ENCODE data around the gene SPAG9. TPM values are rescaled to one million over a fixed set of nuclear protein-coding genes. Genes with fewer than 3 reads are reported as not detected.
"Not testable (repeated sequence)": the region's sequence is repeated elsewhere in the genome, so short reads cannot be mapped to it uniquely, and the experiment has no call there.

SPAG9 gene
- total and polyA plus RNA-seq, 4 donors: 179 to 268 (median 220) TPM

DNA sequence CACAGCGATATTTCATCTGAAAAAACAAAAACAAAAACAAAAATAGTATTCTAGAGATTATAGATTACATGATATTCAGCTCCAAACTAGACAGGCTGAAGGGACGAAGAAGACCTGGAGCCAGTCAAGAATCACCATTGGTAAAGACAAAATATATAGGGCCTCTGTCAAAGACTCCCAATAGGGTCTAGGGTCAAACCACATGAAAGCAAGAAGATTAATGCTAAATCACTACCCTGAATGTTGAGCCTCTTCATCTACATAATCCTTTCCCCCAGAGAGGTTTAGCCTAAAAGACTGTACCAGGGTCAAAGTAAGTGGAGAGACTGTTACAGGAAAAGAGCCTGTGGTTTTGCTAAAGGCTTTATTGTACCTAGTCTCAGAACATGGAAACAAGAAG lies 21.9 kb upstream of the SPAG9 start:
- Histone ChIP-seq H3K4me3 (ENCODE audit: low read depth, low read length) (no peak overlapping the region), H3K36me3 (ENCODE audit: control insufficient read depth, insufficient read depth, low read length) (no peaks in the 10 kb centered on the region), H3K27me3 (ENCODE audit: control insufficient read depth, insufficient read depth, low read length) (no peaks in the 10 kb centered on the region), H3K4me1 (ENCODE audit: control insufficient read depth, insufficient read depth, low read length) (no peaks in the 10 kb centered on the region), H3K27ac (ENCODE audit: low read depth, low read length) (no peak overlapping the region), H3K9me3 (ENCODE audit: control insufficient read depth, insufficient read depth, low read length) (no peaks in the 10 kb centered on the region)
- no CpG with 5 or more reads among the region's 2 CpGs for WGBS (ENCODE audit: insufficient coverage)
- DNase-seq (ENCODE audit: low read depth in 4 of 6, low spot score in 6 of 6): no peak

- Histone ChIP-seq H3K27ac (ENCODE audit: low read depth, low read length) (no peak overlapping the region), H3K9me3 (ENCODE audit: control insufficient read depth, insufficient read depth, low read length) (no peaks in the 10 kb centered on the region), H3K36me3 (ENCODE audit: control insufficient read depth, insufficient read depth, low read length) (no peaks in the 10 kb centered on the region), H3K4me1 (ENCODE audit: control insufficient read depth, insufficient read depth, low read length) (no peaks in the 10 kb centered on the region), H3K4me3 (ENCODE audit: low read depth, low read length) (no peak overlapping the region), H3K27me3 (ENCODE audit: control insufficient read depth, insufficient read depth, low read length) (no peaks in the 10 kb centered on the region)
- no peak for DNase-seq (ENCODE audit: low read depth in 4 of 6, low spot score in 6 of 6)
- 90% methylated on average over 3 of the region's 3 CpGs for WGBS (ENCODE audit: insufficient coverage)
These were observed 15.3 kb upstream of the SPAG9 start for GRCh38 chr17:51135956-51136355.

DNA sequence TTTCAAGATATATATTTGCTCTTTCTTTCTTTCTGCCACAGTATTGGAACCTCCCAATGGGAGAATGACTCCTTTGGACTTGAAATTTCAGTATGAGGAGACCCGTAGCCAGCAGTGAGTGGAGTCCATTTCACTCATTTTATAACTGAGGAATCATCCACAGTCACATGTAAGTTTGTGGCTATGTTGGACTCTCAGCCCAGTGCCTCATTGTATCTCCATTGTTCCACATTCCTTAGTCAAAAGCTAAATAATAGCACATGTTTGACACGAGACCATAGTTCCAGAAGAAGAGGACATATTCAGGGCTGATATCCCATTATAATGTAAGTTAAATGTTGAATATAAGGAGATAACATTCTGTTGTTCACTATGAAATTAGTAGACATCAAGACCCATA lies 12.7 kb upstream of the SPAG9 start:
- Histone ChIP-seq H3K36me3 (ENCODE audit: control insufficient read depth, insufficient read depth, low read length) (no peaks in the 10 kb centered on the region), H3K9me3 (ENCODE audit: control insufficient read depth, insufficient read depth, low read length) (no peaks in the 10 kb centered on the region), H3K4me1 (ENCODE audit: control insufficient read depth, insufficient read depth, low read length) (no peaks in the 10 kb centered on the region), H3K27ac (ENCODE audit: low read depth, low read length) (no peak overlapping the region), H3K4me3 (ENCODE audit: low read depth, low read length) (no peak overlapping the region), H3K27me3 (ENCODE audit: control insufficient read depth, insufficient read depth, low read length) (no peaks in the 10 kb centered on the region)
- DNase-seq (ENCODE audit: low read depth in 4 of 6, low spot score in 6 of 6): no peak
- WGBS (ENCODE audit: insufficient coverage): no CpG with 5 or more reads among the region's 2 CpGs

GRCh38 chr17:51132964-51133319 lies 12.3 kb upstream of the SPAG9 start:
- Histone ChIP-seq H3K27ac (ENCODE audit: low read depth, low read length) (no peak overlapping the region), H3K9me3 (ENCODE audit: control insufficient read depth, insufficient read depth, low read length) (no peaks in the 10 kb centered on the region), H3K4me3 (ENCODE audit: low read depth, low read length) (no peak overlapping the region), H3K27me3 (ENCODE audit: control insufficient read depth, insufficient read depth, low read length) (no peaks in the 10 kb centered on the region), H3K36me3 (ENCODE audit: control insufficient read depth, insufficient read depth, low read length) (no peaks in the 10 kb centered on the region), H3K4me1 (ENCODE audit: control insufficient read depth, insufficient read depth, low read length) (no peaks in the 10 kb centered on the region)
- DNase-seq (ENCODE audit: low read depth in 4 of 6, low spot score in 6 of 6): no peak

DNA sequence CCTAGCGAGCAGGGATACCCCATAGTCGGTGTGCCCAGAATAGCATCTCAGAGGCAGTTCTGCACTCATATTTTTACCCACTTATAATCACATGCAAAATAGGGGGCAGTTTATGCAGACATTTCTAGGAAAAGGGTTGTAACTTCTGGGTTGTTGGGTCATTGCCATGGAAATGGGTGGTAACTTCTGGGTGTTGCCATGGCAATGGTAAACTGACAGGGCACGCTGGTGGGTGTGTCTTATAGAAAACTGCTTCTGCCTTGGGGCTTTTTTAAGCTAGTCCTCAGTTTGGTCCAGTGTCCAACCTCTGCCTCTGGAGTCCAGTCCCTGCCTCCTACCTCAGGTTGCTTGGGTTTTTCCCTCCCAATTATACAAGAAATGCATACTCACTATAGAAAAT lies 7.4 kb upstream of the SPAG9 start:
- H3K27ac ChIP-seq (ENCODE audit: low read depth, low read length): no peak overlapping the region
- no peaks in the 10 kb centered on the region for H3K36me3 ChIP-seq (ENCODE audit: control insufficient read depth, insufficient read depth, low read length)
- no peak overlapping the region for H3K4me3 ChIP-seq (ENCODE audit: low read depth, low read length)
- 40% methylated on average over 1 of the region's 3 CpGs for WGBS (ENCODE audit: insufficient coverage)
- H3K27me3 ChIP-seq (ENCODE audit: control insufficient read depth, insufficient read depth, low read length): no peaks in the 10 kb centered on the region
- no peak for DNase-seq (ENCODE audit: low read depth in 4 of 6, low spot score in 6 of 6)
- H3K9me3 ChIP-seq (ENCODE audit: control insufficient read depth, insufficient read depth, low read length): no peaks in the 10 kb centered on the region
- no peaks in the 10 kb centered on the region for H3K4me1 ChIP-seq (ENCODE audit: control insufficient read depth, insufficient read depth, low read length)

- no peak overlapping the region for H3K4me3 ChIP-seq (ENCODE audit: low read depth, low read length)
- H3K27me3 ChIP-seq (ENCODE audit: control insufficient read depth, insufficient read depth, low read length): no peaks in the 10 kb centered on the region
- no CpG with 5 or more reads among the region's 5 CpGs for WGBS (ENCODE audit: insufficient coverage)
- H3K36me3 ChIP-seq (ENCODE audit: control insufficient read depth, insufficient read depth, low read length): no peaks in the 10 kb centered on the region
- H3K4me1 ChIP-seq (ENCODE audit: control insufficient read depth, insufficient read depth, low read length): peaks cover 5% of the 10 kb centered on the region
- H3K27ac ChIP-seq (ENCODE audit: low read depth, low read length): no peak overlapping the region
- DNase-seq (ENCODE audit: low read depth in 4 of 6, low spot score in 6 of 6): no peak
- no peaks in the 10 kb centered on the region for H3K9me3 ChIP-seq (ENCODE audit: control insufficient read depth, insufficient read depth, low read length)
These were observed 4.2 kb upstream of the SPAG9 start for GRCh38 chr17:51124640-51125503.

DNA sequence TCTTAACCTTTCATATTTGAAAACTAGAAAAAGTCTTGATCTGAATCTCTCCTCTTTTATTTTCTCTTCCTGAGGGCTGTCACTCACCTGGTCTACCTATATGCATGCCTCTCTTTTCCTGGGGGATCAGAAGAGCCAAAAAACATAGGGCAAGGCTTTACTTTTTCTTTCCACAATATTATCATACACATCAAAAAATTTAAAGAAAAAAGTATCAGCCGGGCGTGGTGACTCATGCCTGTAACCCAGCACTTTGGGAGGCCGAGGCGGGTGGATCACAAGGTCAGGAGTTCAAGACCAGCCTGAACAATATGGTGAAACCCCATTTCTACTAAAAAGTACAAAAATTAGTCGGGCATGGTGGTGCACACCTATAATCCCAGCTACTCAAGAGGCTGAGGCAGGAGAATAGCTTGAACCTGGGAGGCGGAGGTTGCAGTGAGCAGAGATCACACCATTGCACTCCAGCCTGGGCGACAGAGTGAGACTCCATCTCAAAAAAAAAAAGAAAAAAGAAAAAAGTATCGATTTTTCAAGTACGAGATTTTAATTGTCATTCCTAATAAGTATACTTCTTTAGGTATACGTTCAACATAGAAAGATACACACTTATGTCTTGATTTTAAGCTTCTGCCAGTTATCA lies 1.9 kb upstream of the SPAG9 start:
- peaks cover 21% of the 10 kb centered on the region for H3K4me1 ChIP-seq (ENCODE audit: control insufficient read depth, insufficient read depth, low read length)
- not testable (repeated sequence) for H3K27ac ChIP-seq (ENCODE audit: low read depth, low read length); H3K36me3 ChIP-seq (ENCODE audit: control insufficient read depth, insufficient read depth, low read length); H3K9me3 ChIP-seq (ENCODE audit: control insufficient read depth, insufficient read depth, low read length); DNase-seq (ENCODE audit: low read depth in 4 of 6, low spot score in 6 of 6); H3K4me3 ChIP-seq (ENCODE audit: low read depth, low read length); H3K27me3 ChIP-seq (ENCODE audit: control insufficient read depth, insufficient read depth, low read length)
- 87% methylated on average over 6 of the region's 10 CpGs for WGBS (ENCODE audit: insufficient coverage)

DNA sequence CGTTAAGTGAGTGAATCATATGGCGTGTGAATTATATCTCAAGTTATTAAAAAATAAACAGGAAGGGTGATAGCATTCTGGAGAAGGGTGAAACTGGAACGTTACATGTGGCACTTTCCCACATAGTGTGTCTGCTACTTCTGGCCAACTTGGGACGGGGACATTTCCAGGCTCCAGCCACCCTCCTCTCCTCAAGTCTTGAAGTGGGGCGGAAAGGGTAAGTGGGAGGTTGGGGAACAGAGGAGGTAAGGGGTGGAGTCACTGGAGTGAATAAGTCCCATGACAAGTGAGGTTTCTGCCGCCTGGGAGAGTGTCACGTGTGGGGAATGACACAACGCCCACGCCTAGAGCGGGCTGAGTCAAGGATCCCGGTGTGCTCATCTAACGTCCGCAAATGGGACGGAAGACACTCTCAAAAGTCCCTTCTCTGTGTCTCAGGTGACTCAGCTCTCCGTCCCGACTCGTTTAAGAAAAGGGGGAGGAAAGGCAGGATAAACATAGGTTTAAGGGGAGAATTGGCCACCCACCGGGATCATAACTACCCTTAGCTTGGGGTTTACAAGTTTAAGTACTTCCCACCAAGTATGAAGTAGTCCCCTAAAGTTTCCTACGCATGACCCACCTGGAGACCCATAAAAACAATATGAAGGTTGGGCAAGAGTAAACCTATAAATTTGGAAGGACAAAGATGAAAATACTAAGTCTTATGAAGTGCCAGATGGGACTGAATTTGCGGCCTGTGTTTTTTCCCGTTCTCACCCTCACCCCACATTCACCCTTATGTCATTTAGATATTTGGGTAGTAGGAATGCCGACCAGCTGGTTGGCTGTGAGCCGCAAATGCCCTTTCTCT lies 1.2 kb upstream of the SPAG9 start:
- peak in 2 of 6 donors; percentile 74 to 80 for DNase-seq (ENCODE audit: low read depth in 4 of 6, low spot score in 6 of 6)
- Histone ChIP-seq H3K9me3 (ENCODE audit: control insufficient read depth, insufficient read depth, low read length) (no peaks in the 10 kb centered on the region), H3K4me3 (ENCODE audit: low read depth, low read length) (peak overlapping the region; percentile 88), H3K36me3 (ENCODE audit: control insufficient read depth, insufficient read depth, low read length) (no peaks in the 10 kb centered on the region), H3K27ac (ENCODE audit: low read depth, low read length) (peak overlapping the region; percentile 99), H3K27me3 (ENCODE audit: control insufficient read depth, insufficient read depth, low read length) (no peaks in the 10 kb centered on the region), H3K4me1 (ENCODE audit: control insufficient read depth, insufficient read depth, low read length) (peaks cover 21% of the 10 kb centered on the region)
- 4% methylated on average over 9 of the region's 23 CpGs for WGBS (ENCODE audit: insufficient coverage)

- Histone ChIP-seq H3K27ac (ENCODE audit: low read depth, low read length) (peak overlapping the region; percentile 98), H3K4me3 (ENCODE audit: low read depth, low read length) (peak overlapping the region; percentile 89), H3K36me3 (ENCODE audit: control insufficient read depth, insufficient read depth, low read length) (no peaks in the 10 kb centered on the region), H3K4me1 (ENCODE audit: control insufficient read depth, insufficient read depth, low read length) (peaks cover 21% of the 10 kb centered on the region), H3K9me3 (ENCODE audit: control insufficient read depth, insufficient read depth, low read length) (no peaks in the 10 kb centered on the region), H3K27me3 (ENCODE audit: control insufficient read depth, insufficient read depth, low read length) (no peaks in the 10 kb centered on the region)
- DNase-seq (ENCODE audit: low read depth in 4 of 6, low spot score in 6 of 6): peak in 1 of 6 donors; percentile 72
- WGBS (ENCODE audit: insufficient coverage): 0% methylated on average over 39 of the region's 42 CpGs
These were observed 320 bp downstream of the SPAG9 start for GRCh38 chr17:51120357-51120738.

Data from spinal cord (tissue), 10 donors.